ENCODE results near the gene SEC63.

The SEC63 gene

GRCh38 chr6:107819217-107819616 lies 138.8 kb downstream of the SEC63 start:
- no peak for DNase-seq (ENCODE audit: low read depth)

- no peak for DNase-seq (ENCODE audit: low read depth)
Observed at GRCh38 chr6:107818272-107818671, 139.7 kb downstream of the SEC63 start.

GRCh38 chr6:107817784-107818183 lies 140.2 kb downstream of the SEC63 start:
- no peak for DNase-seq (ENCODE audit: low read depth)

Measured in activated T-cell treated with anti-CD3 and anti-CD28 coated beads for 1 hour (primary cell).